Measurements from ENCODE around the gene AEN.
A peak's percentile ranks its signal among the peaks of the same experiment; 100 is the strongest.

The AEN gene

GRCh38 chr15:88648357-88649214 lies 27.4 kb downstream of the AEN start:
- TF ChIP-seq SIN3A (IDR thresholded peaks at IDR 0.05; ENCODE audit: borderline replicate concordance, insufficient read depth, low read length) = no peak
- no peak for TF ChIP-seq POLR2AphosphoS5 (IDR thresholded peaks at IDR 0.05; ENCODE audit: low read depth, low read length)
- TF ChIP-seq TAF1 (IDR thresholded peaks at IDR 0.05; ENCODE audit: borderline replicate concordance, insufficient read depth, low read length) = no peak
- no peak for TF ChIP-seq FOXP2 (optimal IDR thresholded peaks at IDR 0.05; ENCODE audit: borderline replicate concordance, extremely low read depth, extremely low read length, insufficient read depth)
- no peak for TF ChIP-seq REST (IDR thresholded peaks at IDR 0.05; ENCODE audit: insufficient read depth in 1 of 2, low read depth in 2 of 2, low read length in 2 of 2)

- TF ChIP-seq FOXP2 (optimal IDR thresholded peaks at IDR 0.05; ENCODE audit: borderline replicate concordance, extremely low read depth, extremely low read length, insufficient read depth) (peak; percentile 53), POLR2AphosphoS5 (IDR thresholded peaks at IDR 0.05; ENCODE audit: low read depth, low read length) (no peak)
Observed at GRCh38 chr15:88649286-88649733, 28.2 kb downstream of the AEN start.

- no peak for TF ChIP-seq POLR2AphosphoS5 (IDR thresholded peaks at IDR 0.05; ENCODE audit: low read depth, low read length)
- no peak for TF ChIP-seq REST (IDR thresholded peaks at IDR 0.05; ENCODE audit: insufficient read depth in 1 of 2, low read depth in 2 of 2, low read length in 2 of 2)
- TF ChIP-seq FOXP2 (optimal IDR thresholded peaks at IDR 0.05; ENCODE audit: borderline replicate concordance, extremely low read depth, extremely low read length, insufficient read depth) = no peak
Observed at GRCh38 chr15:88649753-88650551, 28.8 kb downstream of the AEN start.

GRCh38 chr15:88650556-88650955 lies 29.4 kb downstream of the AEN start:
- TF ChIP-seq FOXP2 (optimal IDR thresholded peaks at IDR 0.05; ENCODE audit: borderline replicate concordance, extremely low read depth, extremely low read length, insufficient read depth) = no peak
- TF ChIP-seq POLR2AphosphoS5 (IDR thresholded peaks at IDR 0.05; ENCODE audit: low read depth, low read length) = no peak

- TF ChIP-seq FOXP2 (optimal IDR thresholded peaks at IDR 0.05; ENCODE audit: borderline replicate concordance, extremely low read depth, extremely low read length, insufficient read depth) (no peak), TAF1 (IDR thresholded peaks at IDR 0.05; ENCODE audit: borderline replicate concordance, insufficient read depth, low read length) (no peak), SIN3A (IDR thresholded peaks at IDR 0.05; ENCODE audit: borderline replicate concordance, insufficient read depth, low read length) (no peak), POLR2AphosphoS5 (IDR thresholded peaks at IDR 0.05; ENCODE audit: low read depth, low read length) (no peak), REST (IDR thresholded peaks at IDR 0.05; ENCODE audit: insufficient read depth in 1 of 2, low read depth in 2 of 2, low read length in 2 of 2) (no peak)
Observed at GRCh38 chr15:88651136-88651732, 30.1 kb downstream of the AEN start.

Measured in PFSK-1 (cell line).